ENCODE data around the gene DYNLL1.
A peak's percentile ranks its signal among the peaks of the same experiment; 100 is the strongest.
"Not testable (repeated sequence)": the region's sequence is repeated elsewhere in the genome, so short reads cannot be mapped to it uniquely, and the experiment has no call there.

The DYNLL1 gene

DNA sequence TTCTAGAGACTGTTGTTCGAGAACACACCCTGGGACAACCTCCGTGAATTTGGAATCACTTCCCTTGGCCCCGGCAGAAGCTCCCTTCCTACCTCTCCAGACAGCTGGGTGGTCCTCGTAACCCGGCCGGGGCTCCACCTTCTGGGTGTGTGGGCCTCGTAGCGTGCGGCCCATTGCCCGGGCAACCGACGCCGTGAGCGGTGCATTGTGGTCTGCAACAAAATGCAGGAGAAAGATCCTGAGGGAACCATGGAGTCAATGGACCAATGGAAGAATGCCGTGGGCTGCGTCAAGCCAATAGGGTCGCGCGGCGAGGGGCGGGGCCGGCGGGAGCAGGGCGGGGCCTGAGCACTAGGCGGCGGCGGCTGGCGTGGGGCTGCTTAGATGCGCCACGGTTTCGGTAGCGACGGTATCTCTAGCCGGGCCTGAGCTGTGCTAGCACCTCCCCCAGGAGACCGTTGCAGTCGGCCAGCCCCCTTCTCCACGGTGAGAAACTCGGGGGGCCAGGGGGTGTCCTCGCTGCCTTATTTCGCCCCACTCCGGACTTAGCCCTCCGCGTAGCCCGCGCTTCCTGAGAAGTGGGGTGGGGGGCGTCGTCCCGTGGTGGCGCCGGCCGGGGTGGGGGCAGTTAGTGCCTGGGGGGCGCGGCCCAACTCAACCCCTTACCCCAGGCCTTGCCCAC lies at the start of gene DYNLL1:
TSS of gene DYNLL1 (plus strand) at position 383 of the 682 bp plus-strand sequence. CDS start 309 bp downstream, outside the sequence.
- DNase-seq (ENCODE audit: low read depth in 2 of 2), result peak; percentile 91 to 92

DNA sequence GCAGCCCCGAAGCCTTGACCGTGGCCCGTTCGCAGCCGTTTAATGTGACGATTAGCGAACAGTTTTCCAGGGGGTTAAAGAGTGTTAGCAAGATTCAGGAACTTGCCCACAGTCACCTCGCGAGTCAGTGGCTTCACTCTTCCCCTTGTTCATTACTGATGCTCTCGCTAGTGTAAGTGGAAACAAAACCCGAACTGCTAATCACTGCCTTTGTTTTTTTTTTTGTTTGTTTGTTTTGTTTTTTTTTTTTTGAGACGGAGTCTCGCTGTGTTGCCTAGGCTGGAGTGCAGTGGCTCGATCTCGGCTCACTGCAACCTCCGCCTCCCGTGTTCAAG lies 49.1 kb upstream of the DYNLL1 start:
- DNase-seq (ENCODE audit: low read depth in 2 of 2), result not testable (repeated sequence)

- no peak for DNase-seq (ENCODE audit: low read depth in 2 of 2)
Observed at GRCh38 chr12:120447992-120448391, 47.9 kb upstream of the DYNLL1 start.

GRCh38 chr12:120452524-120452923 lies 43.4 kb upstream of the DYNLL1 start:
- not testable (repeated sequence) for DNase-seq (ENCODE audit: low read depth in 2 of 2)

- no peak for DNase-seq (ENCODE audit: low read depth in 2 of 2)
Observed at GRCh38 chr12:120453060-120453750, 42.7 kb upstream of the DYNLL1 start.

GRCh38 chr12:120453977-120454376 lies 41.9 kb upstream of the DYNLL1 start:
- DNase-seq (ENCODE audit: low read depth in 2 of 2), result no peak

- DNase-seq (ENCODE audit: low read depth in 2 of 2), result no peak
Observed at GRCh38 chr12:120455302-120455701, 40.6 kb upstream of the DYNLL1 start.

- no peak for DNase-seq (ENCODE audit: low read depth in 2 of 2)
Observed at GRCh38 chr12:120457133-120457532, 38.8 kb upstream of the DYNLL1 start.

DNA sequence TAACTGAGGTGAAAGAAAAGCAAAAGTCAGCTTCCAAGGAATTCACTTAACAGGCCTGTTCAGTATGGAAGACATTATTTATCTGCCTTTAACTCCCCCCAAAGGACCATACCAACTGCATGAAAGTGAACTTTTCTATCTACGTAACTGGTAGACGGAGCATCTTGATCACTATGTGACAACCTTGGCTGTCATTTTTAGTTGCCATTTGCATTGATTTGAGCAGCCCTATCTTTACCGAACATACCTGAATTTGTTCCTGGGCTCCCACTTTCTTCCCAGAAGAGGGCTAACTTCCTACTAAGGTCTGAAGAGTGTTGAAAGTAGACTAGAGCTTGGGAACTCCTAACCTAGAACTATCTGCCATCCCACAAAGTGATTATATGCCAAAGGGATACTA lies 35.8 kb upstream of the DYNLL1 start:
- DNase-seq (ENCODE audit: low read depth in 2 of 2), result no peak

- DNase-seq (ENCODE audit: low read depth in 2 of 2), result no peak
Observed at GRCh38 chr12:120462099-120462640, 33.7 kb upstream of the DYNLL1 start.

DNA sequence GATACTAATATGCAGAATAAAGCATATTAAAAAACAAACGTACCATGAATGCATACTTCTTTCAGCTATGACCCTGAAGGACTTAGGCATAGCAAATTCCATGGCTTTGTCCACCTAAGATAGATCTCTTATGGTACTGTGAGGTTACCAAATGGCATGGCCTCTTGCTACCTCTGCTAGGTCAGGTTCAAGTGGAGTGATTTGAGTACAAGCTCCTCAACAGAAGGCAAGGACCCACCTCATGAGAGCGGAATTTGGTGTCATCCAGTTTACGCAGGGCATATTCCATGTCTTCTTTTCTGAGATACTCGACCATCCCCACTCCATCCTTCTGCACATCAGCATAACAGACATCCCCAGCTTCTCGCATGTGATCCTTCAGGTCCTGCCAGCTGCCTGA lies 32.2 kb upstream of the DYNLL1 start:
- no peak for DNase-seq (ENCODE audit: low read depth in 2 of 2)

- DNase-seq (ENCODE audit: low read depth in 2 of 2), result no peak
Observed at GRCh38 chr12:120465756-120466155, 30.2 kb upstream of the DYNLL1 start.

- DNase-seq (ENCODE audit: low read depth in 2 of 2), result no peak
Observed at GRCh38 chr12:120466560-120467315, 29.2 kb upstream of the DYNLL1 start.

DNA sequence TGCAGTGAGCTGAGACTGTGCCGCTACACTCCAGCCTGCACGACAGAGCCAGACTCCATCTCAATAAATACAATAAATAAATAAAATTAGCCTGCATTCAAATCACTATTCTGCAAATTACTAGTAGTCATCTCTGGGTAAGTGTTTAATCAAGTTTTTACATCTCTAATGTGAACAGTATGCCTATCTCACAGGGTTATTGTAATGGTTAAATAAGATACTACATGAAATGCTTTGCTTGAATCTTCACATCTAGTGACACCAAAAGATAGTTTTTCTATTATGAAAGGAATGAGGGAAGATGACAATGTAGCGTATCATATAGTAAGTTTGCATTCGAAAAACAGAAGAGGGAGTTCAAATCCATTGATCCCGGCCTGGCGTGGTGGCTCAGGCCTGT lies 28.5 kb upstream of the DYNLL1 start:
- DNase-seq (ENCODE audit: low read depth in 2 of 2), result no peak

GRCh38 chr12:120468325-120468820 lies 27.5 kb upstream of the DYNLL1 start:
- no peak for DNase-seq (ENCODE audit: low read depth in 2 of 2)

DNA sequence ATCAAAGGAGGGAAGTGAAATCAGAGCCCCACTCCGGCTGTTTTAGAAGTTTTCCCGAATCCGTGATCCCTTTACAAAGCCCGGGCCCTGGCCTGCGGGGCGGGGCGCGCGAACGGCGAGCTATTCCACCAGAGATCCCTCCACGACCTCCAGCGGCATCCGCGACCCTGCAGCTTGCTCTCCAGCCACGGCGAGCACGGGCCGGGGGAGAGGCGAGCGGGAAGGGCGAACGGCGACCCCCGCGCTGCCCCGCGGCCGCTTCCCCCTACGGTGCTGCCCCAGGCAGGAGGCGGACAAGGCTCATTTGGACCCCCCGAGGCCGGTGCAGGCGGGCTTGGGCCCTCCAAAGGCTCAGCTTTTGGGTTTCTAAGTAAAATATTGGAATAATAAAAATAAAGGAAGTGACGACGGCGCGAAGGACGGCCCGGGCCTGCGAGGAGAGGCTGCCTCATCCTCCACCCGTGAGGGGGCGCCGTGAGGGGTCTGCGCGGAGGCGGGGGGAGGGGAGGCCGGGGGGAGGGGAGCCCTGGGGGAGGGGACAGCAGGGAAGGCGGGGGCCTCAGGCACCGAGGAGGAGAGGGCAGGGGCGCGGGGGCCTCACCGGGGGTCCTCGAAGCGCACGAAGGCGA lies 27.0 kb upstream of the DYNLL1 start:
- no peak for DNase-seq (ENCODE audit: low read depth in 2 of 2)

DNA sequence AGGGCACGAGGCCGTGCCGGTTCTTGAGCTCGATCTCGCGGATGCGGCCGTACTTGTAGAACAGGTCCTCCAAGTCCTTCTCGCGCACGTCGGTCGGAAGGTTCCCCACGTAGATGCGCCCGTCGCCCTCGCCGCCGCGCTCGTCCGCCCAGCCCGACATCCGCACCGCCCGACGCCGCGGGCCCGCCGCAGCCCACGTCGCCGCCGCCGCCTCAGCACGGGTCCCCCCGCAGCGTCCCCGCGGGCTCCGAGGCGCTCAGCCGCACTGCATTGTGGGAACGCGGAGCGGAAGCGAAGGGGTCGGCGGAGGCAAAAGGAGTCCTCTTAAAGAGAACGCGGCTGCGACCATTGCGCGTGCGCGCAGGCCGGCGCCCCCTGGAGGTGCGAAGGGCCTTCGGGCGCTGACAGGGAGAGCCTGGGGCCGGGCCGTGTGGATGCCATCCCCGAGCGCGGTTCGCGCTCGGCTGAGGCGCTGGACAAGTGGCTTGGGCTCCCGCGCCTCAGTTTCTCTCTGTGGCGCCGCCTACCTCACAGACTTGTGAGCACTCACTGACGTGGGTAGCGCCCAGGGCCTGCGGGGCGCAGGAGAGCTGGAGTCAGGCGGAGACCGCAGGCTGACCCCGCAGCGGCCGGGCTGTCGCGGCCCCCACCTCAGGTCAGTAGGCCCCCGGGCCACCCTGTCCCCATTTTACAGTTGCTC lies 26.3 kb upstream of the DYNLL1 start, which contains the start of gene SRSF9:
TSS of gene SRSF9 (minus strand) at position 299 of the 700 bp plus-strand sequence. CDS start at position 160, 139 bp downstream.
- peak; percentile 90 for DNase-seq (ENCODE audit: low read depth in 2 of 2)

DNA sequence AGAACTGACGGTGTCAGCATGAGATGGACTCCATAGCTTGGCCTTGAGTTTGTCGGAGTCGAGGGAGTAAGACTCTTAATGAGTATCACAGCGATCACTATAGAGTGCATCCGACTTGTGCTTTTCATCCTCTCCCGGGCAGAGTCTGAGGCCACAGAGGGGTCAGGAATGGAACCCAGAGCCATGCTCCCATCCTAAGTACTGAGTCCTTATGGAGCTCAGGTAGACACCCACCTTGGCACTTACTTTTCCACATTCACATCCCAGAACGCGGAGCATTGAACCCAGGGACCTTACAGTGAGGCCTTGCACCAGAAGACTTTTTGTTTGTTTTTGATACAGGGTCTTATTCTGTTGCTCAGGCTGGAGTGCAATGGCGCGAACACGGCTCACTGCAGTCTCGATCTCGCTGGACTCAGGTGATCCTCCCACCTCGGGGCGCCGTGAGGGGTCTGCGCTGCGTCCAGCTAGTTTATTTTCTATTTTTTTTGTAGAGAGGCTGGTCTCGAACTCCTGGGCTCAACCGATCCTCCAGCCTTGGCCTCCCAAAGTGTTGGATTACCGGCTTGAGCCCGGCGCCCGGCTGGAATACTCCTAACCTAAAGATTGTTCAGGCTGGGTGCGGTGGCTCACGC lies 25.6 kb upstream of the DYNLL1 start:
- no peak for DNase-seq (ENCODE audit: low read depth in 2 of 2)

GRCh38 chr12:120472521-120472920 lies 23.4 kb upstream of the DYNLL1 start:
- no peak for DNase-seq (ENCODE audit: low read depth in 2 of 2)

DNA sequence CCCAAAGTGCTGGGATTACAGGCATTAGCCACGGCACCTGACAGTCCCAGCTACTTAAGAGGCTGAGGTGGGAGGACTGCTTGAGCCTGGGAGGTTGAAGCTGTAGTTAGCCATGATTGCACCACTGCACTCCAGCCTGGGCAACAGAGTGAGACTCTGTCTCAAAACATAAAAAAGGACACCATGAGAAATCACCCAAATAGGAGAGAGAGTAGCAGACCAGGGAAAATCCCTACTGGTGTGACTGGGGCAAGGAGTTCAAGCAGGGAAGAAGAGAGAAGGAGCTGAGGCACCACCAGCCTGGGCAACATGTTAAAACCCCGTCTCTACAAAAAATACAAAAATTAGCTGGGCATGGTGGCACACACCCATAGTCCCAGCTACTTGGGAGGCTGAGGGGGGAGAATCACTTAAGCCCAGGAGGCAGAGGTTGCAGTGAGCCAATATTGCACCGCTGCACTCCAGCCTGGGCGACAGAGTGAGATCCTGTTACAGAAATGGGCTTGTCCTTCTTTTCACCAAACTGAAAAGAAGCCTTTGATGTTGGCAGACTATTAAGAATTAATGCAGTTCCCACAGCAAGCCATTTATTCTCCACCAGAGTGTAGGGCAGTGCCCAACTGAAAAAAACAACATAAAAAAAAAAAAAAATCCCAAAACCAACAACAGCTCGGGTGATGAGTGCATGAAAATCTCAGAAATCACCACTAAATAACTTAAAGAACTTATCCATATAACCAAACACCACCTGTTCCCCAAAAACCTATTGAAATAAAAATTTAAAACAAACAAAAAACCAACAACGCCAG lies 21.9 kb upstream of the DYNLL1 start:
- DNase-seq (ENCODE audit: low read depth in 2 of 2), result no peak

Data from fibroblast of skin of left biceps (primary cell).